Kidney capillary endothelial cell (primary cell): Measurements from ENCODE around the gene SCGB2A2.

ENCODE experiments used
- DNase-seq: peaks from one replicate; pipeline ENCODE4 v3.0.0-alpha.2; 2018; ENCODE audit warnings: low spot score

The SCGB2A2 gene

GRCh38 chr11:62306227-62306626, 36.3 kb downstream of the SCGB2A2 start:
- no peak for DNase-seq

- no peak for DNase-seq
Measured at GRCh38 chr11:62307950-62308349, 38.0 kb downstream of the SCGB2A2 start.

GRCh38 chr11:62309991-62310390, 40.0 kb downstream of the SCGB2A2 start:
- no peak for DNase-seq

DNA sequence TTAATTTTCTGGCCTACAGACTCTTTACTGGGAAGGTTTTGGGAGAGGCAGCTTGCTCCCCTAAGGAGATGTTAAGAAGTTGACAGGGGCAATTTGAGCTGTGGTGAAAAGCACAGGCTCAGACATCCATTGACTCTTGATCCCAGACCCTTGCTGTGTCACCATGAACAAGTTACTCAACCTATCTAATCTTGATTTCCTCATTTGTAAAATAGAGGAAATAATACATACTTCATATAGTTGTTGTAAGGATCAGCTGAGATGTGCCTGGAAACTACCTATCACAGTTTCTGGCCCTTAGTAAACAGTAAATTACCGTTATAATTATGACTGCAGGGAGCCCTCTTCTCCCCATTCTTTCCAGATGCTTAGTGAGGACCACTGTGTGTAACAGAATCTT, 45.5 kb downstream of the SCGB2A2 start:
- no peak for DNase-seq

DNA sequence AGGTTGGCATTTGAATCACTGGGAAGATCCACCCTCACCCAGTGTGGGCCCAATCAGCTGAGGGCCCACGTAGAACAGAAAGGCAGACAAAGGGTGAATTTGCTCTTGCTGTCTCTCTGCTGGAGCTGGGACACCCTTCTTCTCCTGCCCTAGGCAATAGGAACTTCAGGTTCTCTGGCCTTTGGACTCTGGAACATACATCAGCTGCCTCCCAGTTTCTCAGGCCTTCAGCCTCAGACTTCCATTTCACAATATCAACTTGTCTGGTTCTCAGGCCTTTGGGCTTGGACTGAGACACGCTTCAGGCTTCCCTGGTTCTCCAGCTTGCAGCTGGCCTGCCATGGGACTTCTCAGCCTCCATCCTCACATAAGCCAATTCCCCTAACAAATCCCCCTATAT, 52.6 kb downstream of the SCGB2A2 start:
- no peak for DNase-seq
